Ishikawa (cell line): ENCODE measurements around the gene MARCHF10.

Experiments
- CEBPB ChIP-seq: IDR thresholded peaks from 2 replicates; pipeline ENCODE4 v1.6.1; 2012
- MAX ChIP-seq: IDR thresholded peaks from 2 replicates; pipeline ENCODE4 v1.6.1; 2012
- NFIC ChIP-seq: IDR thresholded peaks from 2 replicates; pipeline ENCODE4 v1.6.1; 2012
- RAD21 ChIP-seq: IDR thresholded peaks from 2 replicates; pipeline ENCODE4 v1.6.1; 2012; ENCODE audit warnings: low read depth
- REST ChIP-seq: IDR thresholded peaks from 2 replicates; pipeline ENCODE4 v1.6.1; 2012; ENCODE audit warnings: low read depth, mild to moderate bottlenecking
- TAF1 ChIP-seq: IDR thresholded peaks from 2 replicates; pipeline ENCODE4 v1.6.1; 2012; ENCODE audit warnings: low read depth, mild to moderate bottlenecking
- TEAD4 ChIP-seq: IDR thresholded peaks from 2 replicates; pipeline ENCODE4 v1.6.1; 2012
- USF1 ChIP-seq: IDR thresholded peaks from 2 replicates; pipeline ENCODE4 v1.6.1; 2012
- YY1 ChIP-seq: IDR thresholded peaks from 2 replicates; pipeline ENCODE4 v1.6.1; 2012; ENCODE audit warnings: low read depth

- TF ChIP-seq REST (no peak), RAD21 (no peak), MAX (no peak), YY1 (no peak), USF1 (no peak), TAF1 (no peak), CEBPB (no peak), NFIC (no peak), TEAD4 (no peak)
These were observed 18.8 kb upstream of the MARCHF10 start for GRCh38 chr17:62826956-62827355.
